AG09309 (cell line): ENCODE measurements around the gene GLDN.

Source experiments
- DNase-seq: peaks from one replicate; pipeline ENCODE4 v3.0.0-alpha.2; 2010; ENCODE audit warnings: low read depth
- H3K4me3 ChIP-seq: 2 replicates; pipeline ENCODE4 v1.5.1; 2011; ENCODE audit warnings: mild to moderate bottlenecking, low read depth, low read length, moderate library complexity; ENCODE audit not compliant: control insufficient read depth
- CTCF ChIP-seq: IDR thresholded peaks from 2 replicates; pipeline ENCODE4 v1.5.1; 2011; ENCODE audit warnings: mild to moderate bottlenecking, low read depth, low read length, inconsistent platforms; ENCODE audit not compliant: insufficient read depth, control insufficient read depth; ENCODE audit errors: missing control alignments

The GLDN gene

GRCh38 chr15:51341366-51342226, at the start of gene GLDN:
GLDN (plus strand) TSS chr15:51341655; CDS start chr15:51341685, 30 bp downstream.
- TF ChIP-seq CTCF: no peak
- DNase-seq: no peak
- H3K4me3 ChIP-seq: peak within 1 kb of the TSS; percentile 38

- DNase-seq: no peak
- TF ChIP-seq CTCF: no peak
- no peak overlapping the region for H3K4me3 ChIP-seq
Measured at GRCh38 chr15:51298620-51299019, 42.8 kb upstream of the GLDN start.

GRCh38 chr15:51299187-51300015, 42.1 kb upstream of the GLDN start:
- H3K4me3 ChIP-seq: no peak overlapping the region
- DNase-seq: no peak
- TF ChIP-seq CTCF: no peak

GRCh38 chr15:51302480-51302879, 39.0 kb upstream of the GLDN start:
- DNase-seq: no peak
- TF ChIP-seq CTCF: no peak
- H3K4me3 ChIP-seq: no peak overlapping the region

GRCh38 chr15:51303462-51303980, 37.9 kb upstream of the GLDN start:
- no peak for DNase-seq
- TF ChIP-seq CTCF: no peak
- H3K4me3 ChIP-seq: no peak overlapping the region

- no peak overlapping the region for H3K4me3 ChIP-seq
- TF ChIP-seq CTCF: no peak
- DNase-seq: no peak
Measured at GRCh38 chr15:51307325-51307724, 34.1 kb upstream of the GLDN start.
